H1 (cell line): Measurements from ENCODE around the gene ARPP21. TPM values are rescaled to one million over a fixed set of nuclear protein-coding genes. Genes with fewer than 3 reads are reported as not detected.

ENCODE experiments used
- BRCA1 ChIP-seq: IDR thresholded peaks from 2 replicates; pipeline ENCODE4 v1.6.1; 2012; ENCODE audit warnings: low read depth, low read length, improper control_type of control experiment
- CHD7 ChIP-seq: fragments of 300-600 bp; sonication (generic); IDR thresholded peaks from 2 replicates; pipeline ENCODE4 v1.7.1; 2012; ENCODE audit warnings: low read length, moderate library complexity, mild to moderate bottlenecking, inconsistent platforms; ENCODE audit not compliant: insufficient replicate concordance
- MAFK ChIP-seq: IDR thresholded peaks from 2 replicates; pipeline ENCODE4 v1.6.1; 2012; ENCODE audit warnings: low read depth, mild to moderate bottlenecking, improper control_type of control experiment, low read length
- polyA plus RNA-seq, 7 experiments: library from polyadenylated mRNA; depleted of rRNA in 3 of 7; stranded (reverse) in 5 of 7; unstranded in 2 of 7; fragments of >200 nt in 5 of 7; fragments of 200-250 nt in 2 of 7; gene quantifications; 1 replicate in 5 of 7; 2 replicates in 1 of 7; 4 replicates in 1 of 7; pipeline versions ENCODE4 v1.2.1 to v1.2.3, GENCODE V29; 2011 to 2013; ENCODE audit warnings: missing spikeins in 2 of 7, mixed read lengths in 2 of 7
- total RNA-seq: library from RNA; stranded (reverse); fragmentation: NEBNext Ultra II Directional; extraction: Animal tissue kit (Norgen Biotek cat#: 25700); gene quantifications from 2 replicates; pipeline ENCODE4 v1.2.1, GENCODE V29; 2021

Gene ARPP21
- total and polyA plus RNA-seq, 2 of the 8 experiments (the other 6 are each of a cell fraction or from before 2014, with no cell fraction given) = not detected

DNA sequence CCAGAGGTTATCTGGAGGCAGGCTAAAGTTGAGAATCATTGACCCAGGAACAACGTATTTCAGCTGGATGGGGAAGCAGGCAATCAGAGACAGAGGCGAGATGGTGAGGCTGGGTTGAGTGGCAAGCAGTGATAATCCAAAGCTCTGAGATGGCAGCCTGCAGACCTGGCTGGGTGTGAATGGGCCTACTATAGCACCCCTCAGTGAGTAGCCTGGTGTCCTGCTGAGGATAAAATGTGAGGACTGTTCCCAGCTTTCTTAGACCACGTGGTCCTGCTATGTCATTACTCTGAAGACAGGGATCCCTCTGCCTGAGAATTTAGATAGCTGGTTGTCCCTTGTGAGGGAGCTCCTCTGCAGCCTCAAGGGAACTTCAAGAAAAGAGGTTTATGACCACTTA lies 141.5 kb downstream of the ARPP21 start (continued):
- no peak for TF ChIP-seq CHD7
- no peak for TF ChIP-seq BRCA1
- no peak for TF ChIP-seq MAFK
- TF ChIP-seq, all 59 proteins: peak for 0
